OCI-LY7 (cell line): ENCODE results near the gene THTPA. TPM values are rescaled to one million over a fixed set of nuclear protein-coding genes. Genes with fewer than 3 reads are reported as not detected.
A peak's percentile ranks its signal among the peaks of the same experiment; 100 is the strongest.

Source experiments
- BruUV-seq: library from RNA; stranded (reverse); fragments of 400-500 nt; replicated peaks from 2 replicates; lab custom pipeline; 2021; lab: Mats Ljungman, UMichigan
- CTCF ChIA-PET: fragments of 300-600 bp; sonication (Branson Sonifier 250); formaldehyde crosslinking; loops from one replicate; lab custom pipeline; 2022; ENCODE audit warnings: antibody characterized with exemption; ENCODE audit not compliant: unreplicated experiment; lab: Charles Lee
- POLR2A ChIA-PET: fragments of 300-600 bp; sonication (Branson Sonifier 250); formaldehyde crosslinking; loops from one replicate; lab custom pipeline; 2022; ENCODE audit warnings: antibody characterized with exemption; lab: Charles Lee
- DNase-seq: peaks from one replicate; pipeline ENCODE4 v3.0.0-alpha.2; 2015; ENCODE audit warnings: low spot score
- H2AFZ ChIP-seq: fragments of 200-600 bp; sonication (generic), shearing (Covaris generic); 2 replicates; pipeline ENCODE4 v1.6.1; 2014; ENCODE audit warnings: mild to moderate bottlenecking, antibody characterized with exemption, low read length, moderate library complexity
- H3K27ac ChIP-seq: fragments of 200-600 bp; sonication (generic); 2 replicates; pipeline ENCODE4 v1.5.1; 2014; ENCODE audit warnings: mixed run types, low read depth, mild to moderate bottlenecking, moderate library complexity, low read length, inconsistent platforms; ENCODE audit not compliant: poor library complexity, severe bottlenecking
- H3K36me3 ChIP-seq: fragments of 200-600 bp; sonication (generic); 2 replicates; pipeline ENCODE4 v1.6.1; 2014; ENCODE audit warnings: mild to moderate bottlenecking, antibody characterized with exemption, low read length, moderate library complexity, mixed read lengths; ENCODE audit not compliant: insufficient read depth
- H3K4me1 ChIP-seq: fragments of 200-600 bp; sonication (generic); 2 replicates; pipeline ENCODE4 v1.5.1; 2014; ENCODE audit warnings: mild to moderate bottlenecking, low read length; ENCODE audit not compliant: insufficient read depth, poor library complexity, severe bottlenecking
- H3K4me2 ChIP-seq: fragments of 200-600 bp; sonication (generic); 2 replicates; pipeline ENCODE4 v1.6.1; 2014; ENCODE audit warnings: mild to moderate bottlenecking, low read length
- H3K4me3 ChIP-seq: fragments of 200-600 bp; sonication (generic); 2 replicates; pipeline ENCODE4 v1.5.1; 2014; ENCODE audit warnings: mild to moderate bottlenecking, low read depth, low read length; ENCODE audit not compliant: poor library complexity, severe bottlenecking
- H3K79me2 ChIP-seq: fragments of 200-600 bp; sonication (generic); 2 replicates; pipeline ENCODE4 v1.6.1; 2016; ENCODE audit warnings: low read depth, mild to moderate bottlenecking, low read length, moderate library complexity, mixed read lengths; ENCODE audit not compliant: insufficient read depth
- H3K9me2 ChIP-seq: fragments of 200-600 bp; sonication (generic); 2 replicates; pipeline ENCODE4 v1.6.1; 2016; ENCODE audit warnings: mild to moderate bottlenecking, low read length, mixed read lengths; ENCODE audit not compliant: insufficient read depth
- H3K9me3 ChIP-seq: fragments of 200-600 bp; sonication (generic); 2 replicates; pipeline ENCODE4 v1.6.1; 2014; ENCODE audit warnings: mild to moderate bottlenecking, mixed run types, low read length, mixed read lengths
- H4K20me1 ChIP-seq: fragments of 200-600 bp; sonication (generic); 2 replicates; pipeline ENCODE4 v1.6.1; 2014; ENCODE audit warnings: mild to moderate bottlenecking, antibody characterized with exemption, low read length, moderate library complexity, mixed read lengths; ENCODE audit not compliant: insufficient read depth
- EZH2phosphoT487 ChIP-seq: fragments of 200-600 bp; sonication (generic); IDR thresholded peaks from 2 replicates; pipeline ENCODE4 v1.6.1; 2018; ENCODE audit warnings: low read depth, borderline replicate concordance, mild to moderate bottlenecking, mixed run types, antibody characterized with exemption, low read length, moderate library complexity, mixed read lengths
- intact Hi-C: fragments of 100-400 bp; cut with micrococcal nuclease; formaldehyde crosslinking; loops from one replicate; pipeline ENCODE4 v1.10.0; 2022; ENCODE audit not compliant: unreplicated experiment
- total RNA-seq, 2 experiments: library from RNA; depleted of rRNA in 1 of 2; stranded (reverse); fragments of >200 nt in 1 of 2; shearing (Covaris generic) in 1 of 2; gene quantifications; 2 replicates each; pipeline ENCODE4 v1.2.3, GENCODE V29; 2014 to 2022
- TF ChIP-seq, protein P1 (sequence below): fragments of 200-600 bp; sonication (generic); conservative IDR thresholded peaks from 2 replicates; pipeline ENCODE4 v1.5.1; 2014; ENCODE audit warnings: mild to moderate bottlenecking, antibody characterized with exemption, low read length, moderate library complexity, mixed read lengths

The THTPA gene
- total RNA-seq, 2 experiments from 2014 or later = 15.4 to 28.6 TPM

DNA sequence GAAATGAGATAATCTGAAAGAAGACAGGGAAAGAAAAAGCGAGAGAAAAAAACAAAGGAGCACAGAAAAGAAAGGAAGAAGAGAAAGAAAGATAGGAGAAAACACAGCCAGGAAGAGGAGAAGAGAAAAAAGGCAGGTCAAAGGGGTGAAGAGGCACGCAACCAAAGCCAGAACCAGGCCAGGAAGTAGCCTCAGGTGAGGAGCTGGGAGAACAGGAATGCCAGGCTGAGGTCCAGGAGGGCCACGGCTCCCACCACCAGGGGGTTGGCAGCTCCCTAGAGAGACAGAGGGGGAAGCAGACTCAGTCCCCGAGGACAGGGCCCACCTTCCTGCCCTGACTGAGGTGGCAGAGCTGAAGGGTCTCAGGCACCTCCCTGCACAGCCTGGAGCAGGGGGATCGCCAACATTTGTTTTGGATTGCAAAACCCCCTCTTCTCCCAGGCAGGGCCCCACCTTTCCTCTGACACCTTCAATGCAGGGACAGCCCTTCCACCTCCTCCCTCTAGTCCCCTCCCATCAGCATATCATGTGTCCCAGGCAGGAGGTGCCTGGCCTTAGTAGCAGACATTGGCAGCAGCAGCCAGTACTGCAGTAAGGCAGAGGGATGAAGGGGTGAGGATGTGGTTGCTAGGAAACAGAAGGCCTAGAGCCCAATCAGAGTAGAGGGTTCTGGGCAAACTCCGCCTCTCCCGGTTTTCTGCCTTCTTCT lies 13.5 kb downstream of the THTPA start:
- Histone ChIP-seq H3K36me3 (peaks cover 17% of the 10 kb centered on the region; the same call in 1 of the 2 replicates), H3K4me3 (no peak overlapping the region), H3K9me2 (no peaks in the 10 kb centered on the region), H3K27ac (no peak overlapping the region), H3K79me2 (peaks cover 9% of the 10 kb centered on the region; the same call in 1 of the 2 replicates), H4K20me1 (no peaks in the 10 kb centered on the region; the same call in 1 of the 2 replicates), H2AFZ (peak overlapping the region; percentile 37; the same call in 1 of the 2 replicates), H3K4me1 (peaks cover 29% of the 10 kb centered on the region), H3K4me2 (peak overlapping the region; percentile 96; the same call in 1 of the 2 replicates), H3K9me3 (no peaks in the 10 kb centered on the region)
- no peak for DNase-seq
- ChIA-PET CTCF (interaction anchor here (1.2 kb wide), 1 partner anchor 26 kb away, joined by 3 read pairs; no protein-coding TSS in a partner anchor), POLR2A (no interaction called here)
- intact Hi-C loops = loop anchor here (10.0 kb wide), 1 partner anchor 795 kb away; the partner anchor contains the start of gene NFATC4
- TF ChIP-seq, protein P1, sequence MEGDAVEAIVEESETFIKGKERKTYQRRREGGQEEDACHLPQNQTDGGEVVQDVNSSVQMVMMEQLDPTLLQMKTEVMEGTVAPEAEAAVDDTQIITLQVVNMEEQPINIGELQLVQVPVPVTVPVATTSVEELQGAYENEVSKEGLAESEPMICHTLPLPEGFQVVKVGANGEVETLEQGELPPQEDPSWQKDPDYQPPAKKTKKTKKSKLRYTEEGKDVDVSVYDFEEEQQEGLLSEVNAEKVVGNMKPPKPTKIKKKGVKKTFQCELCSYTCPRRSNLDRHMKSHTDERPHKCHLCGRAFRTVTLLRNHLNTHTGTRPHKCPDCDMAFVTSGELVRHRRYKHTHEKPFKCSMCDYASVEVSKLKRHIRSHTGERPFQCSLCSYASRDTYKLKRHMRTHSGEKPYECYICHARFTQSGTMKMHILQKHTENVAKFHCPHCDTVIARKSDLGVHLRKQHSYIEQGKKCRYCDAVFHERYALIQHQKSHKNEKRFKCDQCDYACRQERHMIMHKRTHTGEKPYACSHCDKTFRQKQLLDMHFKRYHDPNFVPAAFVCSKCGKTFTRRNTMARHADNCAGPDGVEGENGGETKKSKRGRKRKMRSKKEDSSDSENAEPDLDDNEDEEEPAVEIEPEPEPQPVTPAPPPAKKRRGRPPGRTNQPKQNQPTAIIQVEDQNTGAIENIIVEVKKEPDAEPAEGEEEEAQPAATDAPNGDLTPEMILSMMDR = no peak
- BruUV-seq = no TSS peak

DNA sequence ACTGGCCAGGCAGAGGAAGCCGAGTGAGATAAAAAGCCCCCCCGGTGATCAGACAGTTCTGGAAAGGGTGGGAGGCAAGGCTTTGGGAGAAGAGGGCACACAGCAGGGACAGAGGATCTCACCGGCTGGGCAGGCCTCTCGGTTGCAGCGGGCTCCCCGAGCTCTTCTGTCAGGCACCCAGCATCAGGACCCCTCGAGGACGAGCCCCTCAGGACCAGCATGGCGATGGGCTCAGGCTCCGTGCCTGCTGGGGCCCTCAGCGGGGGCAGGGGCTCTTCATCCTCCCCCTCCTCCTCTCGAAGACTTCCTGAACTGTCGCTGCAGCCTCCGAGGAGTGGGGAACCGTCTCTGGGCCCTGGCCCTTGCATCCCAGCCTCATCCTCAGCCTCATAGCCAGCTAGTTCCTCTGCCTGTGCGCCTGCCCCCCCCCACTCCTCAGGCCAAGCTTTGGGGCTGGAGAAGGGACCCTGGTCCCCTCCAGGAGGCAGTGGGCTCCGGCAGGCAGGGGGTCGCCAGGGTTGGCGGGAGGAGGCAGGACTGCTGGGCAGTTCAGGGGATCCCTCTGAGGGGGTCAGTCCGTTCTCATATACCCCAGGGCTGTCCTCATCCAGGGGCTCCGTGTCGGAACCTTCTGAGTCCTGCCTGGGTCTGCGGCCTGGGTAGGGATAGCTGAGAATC lies 14.9 kb downstream of the THTPA start:
- Histone ChIP-seq H3K4me2 (no peak overlapping the region), H4K20me1 (no peaks in the 10 kb centered on the region; the same call in 1 of the 2 replicates), H2AFZ (no peak overlapping the region), H3K27ac (no peak overlapping the region), H3K4me3 (no peak overlapping the region), H3K4me1 (peaks cover 29% of the 10 kb centered on the region), H3K9me2 (no peaks in the 10 kb centered on the region), H3K9me3 (no peaks in the 10 kb centered on the region), H3K79me2 (peaks cover 9% of the 10 kb centered on the region; the same call in 1 of the 2 replicates), H3K36me3 (peaks cover 4% of the 10 kb centered on the region; the same call in 1 of the 2 replicates)
- TF ChIP-seq, protein P1 = no peak
- TF ChIP-seq EZH2phosphoT487 = no peak
- intact Hi-C loops = no loop called here
- DNase-seq = no peak
- POLR2A ChIA-PET = interaction anchor here (0.6 kb wide), 1 partner anchor 726 kb away, joined by 3 read pairs; no protein-coding TSS in a partner anchor
- no TSS peak for BruUV-seq
- CTCF ChIA-PET = interaction anchor here (1.2 kb wide), 1 partner anchor 28 kb away, joined by 3 read pairs; no protein-coding TSS in a partner anchor
